ENCODE measurements around the gene OPA3. TPM values are rescaled to one million over a fixed set of nuclear protein-coding genes. Genes with fewer than 3 reads are reported as not detected.

The OPA3 gene
- total RNA-seq, 4 donors from 2014 or later, result 2.8 to 9.1 (median 5.1) TPM

DNA sequence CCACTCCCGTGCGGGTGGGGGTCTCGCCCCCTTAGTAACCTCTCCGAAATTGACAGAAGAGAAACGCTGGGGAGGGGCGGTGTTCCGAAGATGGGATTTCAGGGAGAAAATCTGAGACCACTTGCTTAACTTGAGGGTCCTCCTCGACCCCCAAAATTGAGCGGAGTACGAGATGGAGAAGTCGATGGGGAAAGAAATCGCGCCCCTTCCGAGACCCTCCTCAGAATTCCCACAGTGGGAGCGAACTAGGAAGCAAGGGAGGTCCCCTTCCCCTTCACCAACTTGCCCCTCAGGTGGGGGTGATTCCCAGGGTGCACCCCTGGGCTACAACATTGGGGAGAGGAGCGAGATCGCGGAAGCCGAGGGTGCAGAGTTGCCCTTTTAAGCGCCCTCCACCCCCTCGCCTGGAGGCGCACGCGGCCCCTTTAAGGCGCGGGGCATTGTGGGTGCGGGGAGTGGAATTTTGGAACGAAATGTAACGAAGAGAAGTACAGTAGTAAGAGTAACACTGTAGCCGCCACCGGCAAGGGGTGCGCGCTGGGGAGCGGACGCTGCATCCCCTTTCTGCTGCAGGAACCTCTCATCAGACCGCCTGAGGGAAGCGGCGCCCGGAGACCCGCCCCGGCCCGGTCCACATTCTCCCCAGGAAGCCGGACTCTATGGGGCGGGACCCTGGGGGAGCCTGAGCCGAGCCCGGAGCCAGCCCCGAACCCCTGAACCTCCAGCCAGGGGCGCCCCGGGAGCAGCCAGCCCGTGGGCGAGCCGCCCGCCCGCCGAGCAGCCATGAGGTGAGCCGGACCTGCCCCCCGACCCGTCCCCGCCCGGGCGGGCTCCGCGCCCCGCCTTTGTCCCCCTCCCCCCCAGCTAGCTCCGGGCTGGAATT is 77.4 kb downstream of the OPA3 start, which contains the start of gene VASP:
VASP (plus strand) TSS at position 491 of the 883 bp plus-strand sequence; CDS start at position 784, 293 bp downstream.
- peak within 1 kb of the TSS; percentile 74 to 91 for H3K4me3 ChIP-seq
- peak; percentile 85 for DNase-seq
- H3K9me3 ChIP-seq, result no peaks in the 10 kb centered on the region
- intact Hi-C loops (cut with DNase I; ENCODE audit: low total_unique reads), result no loop called here
- H3K4me1 ChIP-seq, result no peaks in the 10 kb centered on the region
- no peaks in the 10 kb centered on the region for H3K27me3 ChIP-seq
- H3K36me3 ChIP-seq, result no peaks in the 10 kb centered on the region
- TF ChIP-seq POLR2A (IDR thresholded peaks at IDR 0.05) (peak; percentile 77 to 87), CTCF (IDR thresholded peaks at IDR 0.05) (peak in 2 of 4 experiments; percentile 21 to 40)
- peak within 1 kb of the TSS; percentile 83 to 96 for H3K27ac ChIP-seq

DNA sequence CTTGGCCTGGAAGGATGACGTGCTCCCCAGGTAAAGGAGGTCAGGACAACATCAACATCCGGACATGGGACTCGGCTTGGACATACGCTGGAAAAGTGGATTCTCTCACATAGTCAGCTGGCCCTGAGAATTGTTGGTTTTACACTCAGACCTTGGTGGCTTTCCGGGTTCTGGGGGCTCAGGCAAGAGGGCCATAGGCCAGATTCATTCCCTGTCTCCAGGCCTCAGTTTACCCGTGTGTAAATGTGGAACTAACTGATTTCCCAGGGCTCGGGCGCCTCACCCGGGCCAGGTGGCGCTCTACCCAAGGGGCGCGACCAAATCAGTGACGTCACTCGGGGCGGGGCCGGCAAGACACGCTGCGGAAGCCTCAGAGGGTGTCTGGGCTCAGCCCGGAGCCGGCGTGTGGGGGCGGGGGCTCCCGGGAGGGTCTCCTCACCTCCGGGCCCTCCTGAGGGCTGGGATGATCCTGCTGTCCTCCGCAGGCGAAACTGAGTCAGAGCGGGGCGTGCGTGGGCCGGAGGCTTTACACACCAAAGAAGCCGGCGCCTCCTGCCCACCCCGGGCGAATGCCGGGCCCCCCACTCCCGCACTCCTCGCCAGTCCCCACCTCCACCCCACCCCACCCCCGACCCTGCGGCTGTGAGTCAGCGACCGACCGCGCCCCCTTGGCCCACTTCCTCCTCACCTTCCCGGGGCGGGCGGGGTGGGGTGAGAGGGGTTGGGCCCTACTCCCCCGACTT is 78.2 kb downstream of the OPA3 start:
- Histone ChIP-seq H3K27ac (peak overlapping the region; percentile 83 to 96), H3K4me3 (peak overlapping the region; percentile 74 to 91), H3K4me1 (no peaks in the 10 kb centered on the region), H3K36me3 (no peaks in the 10 kb centered on the region), H3K27me3 (no peaks in the 10 kb centered on the region), H3K9me3 (no peaks in the 10 kb centered on the region)
- DNase-seq, result peak; percentile 93 to 95
- TF ChIP-seq POLR2A (IDR thresholded peaks at IDR 0.05) (peak; percentile 73 to 88), CTCF (IDR thresholded peaks at IDR 0.05) (peak; percentile 36 to 59 (median 54))
- intact Hi-C loops (cut with DNase I; ENCODE audit: low total_unique reads), result no loop called here

DNA sequence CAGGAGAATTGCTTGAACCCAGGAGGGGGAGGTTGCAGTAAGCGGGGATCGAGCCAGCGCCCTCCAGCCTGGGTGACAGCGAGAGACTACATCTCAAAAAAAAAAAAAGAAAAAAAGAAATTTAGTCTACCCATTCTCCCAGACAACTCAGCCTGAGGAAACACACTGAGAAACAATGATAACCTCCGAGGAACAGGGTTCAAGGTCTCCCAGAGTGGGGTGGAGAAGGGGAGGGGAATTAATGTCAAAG is 78.7 kb downstream of the OPA3 start:
- no peaks in the 10 kb centered on the region for H3K27me3 ChIP-seq
- peak overlapping the region; percentile 83 to 96 for H3K27ac ChIP-seq
- H3K9me3 ChIP-seq, result no peaks in the 10 kb centered on the region
- TF ChIP-seq CTCF (IDR thresholded peaks at IDR 0.05), result no peak
- no peak for TF ChIP-seq POLR2A (IDR thresholded peaks at IDR 0.05)
- DNase-seq, result no peak
- intact Hi-C loops (cut with DNase I; ENCODE audit: low total_unique reads), result no loop called here
- no peaks in the 10 kb centered on the region for H3K36me3 ChIP-seq
- peak overlapping the region; percentile 74 to 91 for H3K4me3 ChIP-seq
- no peaks in the 10 kb centered on the region for H3K4me1 ChIP-seq

DNA sequence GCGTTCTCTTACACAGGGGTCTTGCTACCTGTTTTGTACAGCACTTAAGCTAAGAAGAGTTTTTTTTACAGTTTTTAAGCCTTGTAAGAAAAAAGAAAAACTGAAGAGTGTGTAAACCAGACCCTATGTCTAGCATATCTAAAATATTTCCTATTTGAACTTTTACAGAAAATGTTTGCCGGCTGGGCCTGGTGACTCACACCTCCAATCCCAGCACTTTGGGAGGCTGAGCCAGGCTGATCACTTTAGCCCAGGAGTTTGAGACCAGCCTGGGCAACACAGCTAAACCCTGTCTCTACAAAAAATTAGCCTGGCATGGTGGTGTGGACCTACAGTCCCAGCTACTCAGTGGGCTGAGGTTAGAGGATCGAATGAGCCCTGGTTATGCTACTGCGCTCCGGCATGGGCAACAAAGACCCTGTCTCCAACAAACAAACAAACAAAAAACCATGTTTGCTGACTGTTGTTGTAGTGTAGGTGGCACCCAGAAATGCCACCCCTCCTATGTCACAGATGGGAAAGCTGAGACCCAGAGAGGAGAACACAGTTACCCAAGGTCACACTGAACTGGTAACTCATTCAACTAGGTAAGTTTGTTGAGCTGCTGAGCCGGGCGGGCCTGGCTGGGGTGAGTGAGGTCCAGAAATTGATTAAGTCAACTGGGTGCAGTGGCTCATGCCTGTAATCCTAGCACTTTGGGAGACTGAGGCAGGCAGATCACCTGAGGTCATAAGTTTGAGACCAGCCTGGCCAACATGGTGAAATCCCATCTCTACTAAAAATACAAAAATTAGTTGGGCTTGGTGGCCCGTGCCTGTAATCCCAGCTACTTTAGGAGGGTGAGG is 79.2 kb downstream of the OPA3 start:
- Histone ChIP-seq H3K27ac (peak overlapping the region; percentile 83 to 96), H3K4me3 (no peak overlapping the region), H3K36me3 (no peaks in the 10 kb centered on the region), H3K4me1 (no peaks in the 10 kb centered on the region), H3K9me3 (no peaks in the 10 kb centered on the region), H3K27me3 (no peaks in the 10 kb centered on the region)
- TF ChIP-seq POLR2A (IDR thresholded peaks at IDR 0.05) (no peak), CTCF (IDR thresholded peaks at IDR 0.05) (no peak)
- intact Hi-C loops (cut with DNase I; ENCODE audit: low total_unique reads), result no loop called here
- DNase-seq, result no peak
